Ishikawa (cell line): Measurements from ENCODE around the gene KMT2E.

Source experiments
- CREB1 ChIP-seq: IDR thresholded peaks from 2 replicates; pipeline ENCODE4 v1.6.1; 2012; ENCODE audit warnings: low read depth
- EP300 ChIP-seq: IDR thresholded peaks from 2 replicates; pipeline ENCODE4 v1.6.1; 2012; ENCODE audit warnings: borderline replicate concordance
- MAX ChIP-seq: IDR thresholded peaks from 2 replicates; pipeline ENCODE4 v1.6.1; 2012
- REST ChIP-seq: IDR thresholded peaks from 2 replicates; pipeline ENCODE4 v1.6.1; 2012; ENCODE audit warnings: low read depth, mild to moderate bottlenecking
- TCF12 ChIP-seq: IDR thresholded peaks from 2 replicates; pipeline ENCODE4 v1.6.1; 2012; ENCODE audit warnings: low read depth
- YY1 ChIP-seq: IDR thresholded peaks from 2 replicates; pipeline ENCODE4 v1.6.1; 2012; ENCODE audit warnings: low read depth
- ZBTB7A ChIP-seq: IDR thresholded peaks from 2 replicates; pipeline ENCODE4 v1.6.1; 2012; ENCODE audit warnings: low read depth

GRCh38 chr7:105015390-105015965 lies 1.5 kb downstream of the KMT2E start:
- TF ChIP-seq MAX: no peak
- no peak for TF ChIP-seq CREB1
- TF ChIP-seq ZBTB7A: no peak
- TF ChIP-seq EP300: no peak
- no peak for TF ChIP-seq REST
- no peak for TF ChIP-seq TCF12
- TF ChIP-seq YY1: peak; percentile 56; the same call in 1 of the 2 replicates
